ENCODE data around the gene ZGPAT.

GRCh38 chr20:63688228-63689045, 19.4 kb upstream of the ZGPAT start:
- no peak for TF ChIP-seq EZH2 (IDR thresholded peaks at IDR 0.05)
- no peak; the same call in 1 of the 2 replicates for TF ChIP-seq POLR2AphosphoS5 (IDR thresholded peaks at IDR 0.05; ENCODE audit: borderline replicate concordance, low read depth, low read length)

Data from SK-N-MC (cell line).